ENCODE measurements around the gene TAF3.

Gene TAF3

GRCh38 chr10:7942316-7942715 is 124.0 kb downstream of the TAF3 start:
- DNase-seq = no peak

GRCh38 chr10:7942859-7943258 is 124.6 kb downstream of the TAF3 start:
- no peak for DNase-seq

GRCh38 chr10:7944215-7944480 is 125.8 kb downstream of the TAF3 start:
- DNase-seq = no peak

- DNase-seq = no peak
Measured at GRCh38 chr10:7944537-7944936, 126.2 kb downstream of the TAF3 start.

- no peak for DNase-seq
Measured at GRCh38 chr10:7945034-7945433, 126.7 kb downstream of the TAF3 start.

- no peak for DNase-seq
Measured at GRCh38 chr10:7945469-7946187, 127.3 kb downstream of the TAF3 start.

GRCh38 chr10:7948371-7949000 is 130.2 kb downstream of the TAF3 start:
- DNase-seq = no peak

GRCh38 chr10:7950981-7951847 is 132.9 kb downstream of the TAF3 start:
- no peak for DNase-seq

GRCh38 chr10:7952266-7952665 is 134.0 kb downstream of the TAF3 start:
- DNase-seq = no peak

- no peak for DNase-seq
Measured at GRCh38 chr10:7953447-7953846, 135.1 kb downstream of the TAF3 start.

- DNase-seq = no peak
Measured at GRCh38 chr10:7955446-7955845, 137.1 kb downstream of the TAF3 start.

- DNase-seq = no peak
Measured at GRCh38 chr10:7956508-7956907, 138.2 kb downstream of the TAF3 start.

GRCh38 chr10:7957591-7957990 is 139.3 kb downstream of the TAF3 start:
- DNase-seq = no peak

GRCh38 chr10:7958442-7958841 is 140.1 kb downstream of the TAF3 start:
- DNase-seq = no peak

- DNase-seq = no peak
Measured at GRCh38 chr10:7960108-7960507, 141.8 kb downstream of the TAF3 start.

GRCh38 chr10:7962592-7962991 is 144.3 kb downstream of the TAF3 start:
- no peak for DNase-seq

- no peak for DNase-seq
Measured at GRCh38 chr10:7965457-7965856, 147.2 kb downstream of the TAF3 start.

GRCh38 chr10:7967035-7967434 is 148.7 kb downstream of the TAF3 start:
- no peak for DNase-seq

GRCh38 chr10:7968510-7969112 is 150.3 kb downstream of the TAF3 start:
- DNase-seq = no peak

GRCh38 chr10:7969623-7970022 is 151.3 kb downstream of the TAF3 start:
- no peak for DNase-seq

GRCh38 chr10:7971949-7972348 is 153.6 kb downstream of the TAF3 start:
- DNase-seq = no peak

GRCh38 chr10:7972367-7972766 is 154.1 kb downstream of the TAF3 start:
- DNase-seq = no peak

GRCh38 chr10:7980196-7980595 is 161.9 kb downstream of the TAF3 start:
- DNase-seq = no peak

- no peak for DNase-seq
Measured at GRCh38 chr10:7982727-7983126, 164.4 kb downstream of the TAF3 start.

All from stimulated activated CD4-positive, alpha-beta T cell treated with anti-CD3 and anti-CD28 coated beads, Interleukin-12 subunit alpha, Interleukin-12 subunit beta, amount 100 ng/mL, for 4 hours (primary cell).